Measurements from ENCODE around the gene DZIP3. TPM values are rescaled to one million over a fixed set of nuclear protein-coding genes. Genes with fewer than 3 reads are reported as not detected.

Gene DZIP3
- total and polyA plus RNA-seq, 8 donors, result 2.8 to 12.3 (median 6.0) TPM

- no peaks in the 10 kb centered on the region for H3K9me3 ChIP-seq
- no peak for FAIRE-seq
- H3K36me3 ChIP-seq, result no peaks in the 10 kb centered on the region
- no peak for DNase-seq
- H3K27ac ChIP-seq, result no peak overlapping the region
- H3K27me3 ChIP-seq, result no peaks in the 10 kb centered on the region
- H3K4me3 ChIP-seq, result no peak overlapping the region
- no peak for ATAC-seq
- no peak for TF ChIP-seq CTCF (IDR thresholded peaks at IDR 0.05)
- 95 to 99% methylated on average over 4 of the region's 4 CpGs for WGBS, 2 donors
- H3K4me1 ChIP-seq, result no peaks in the 10 kb centered on the region
- intact Hi-C loops (cut with DNase I), result no loop called here
Measured at GRCh38 chr3:108569336-108569735, 20.2 kb upstream of the DZIP3 start.

GRCh38 chr3:108578064-108578463, 11.5 kb upstream of the DZIP3 start:
- FAIRE-seq, result no peak
- Histone ChIP-seq H3K27me3 (no peaks in the 10 kb centered on the region), H3K27ac (no peak overlapping the region), H3K4me1 (no peaks in the 10 kb centered on the region), H3K36me3 (no peaks in the 10 kb centered on the region), H3K9me3 (no peaks in the 10 kb centered on the region), H3K4me3 (no peak overlapping the region)
- no peak for DNase-seq
- intact Hi-C loops (cut with DNase I), result no loop called here
- WGBS, 2 donors, result 59 to 68% methylated on average over 2 of the region's 2 CpGs
- ATAC-seq, result no peak
- TF ChIP-seq CTCF (IDR thresholded peaks at IDR 0.05), result no peak

GRCh38 chr3:108588601-108589000, 921 bp upstream of the DZIP3 start:
- H3K9me3 ChIP-seq, result no peaks in the 10 kb centered on the region
- intact Hi-C loops (cut with DNase I), result no loop called here
- no peak for ATAC-seq

GRCh38 chr3:108589998-108590323, 439 bp downstream of the DZIP3 start:
- Histone ChIP-seq H3K9me3 (no peaks in the 10 kb centered on the region), H3K27ac (peak overlapping the region; percentile 74 to 95 (median 88)), H3K36me3 (no peaks in the 10 kb centered on the region), H3K27me3 (no peaks in the 10 kb centered on the region), H3K4me3 (peak overlapping the region; percentile 76 to 83 (median 80)), H3K4me1 (peaks cover 0 to 12% (median 0%) of the 10 kb centered on the region in 3 donors)
- intact Hi-C loops (cut with DNase I), result no loop called here
- no peak for ATAC-seq
- 1% methylated on average over 11 of the region's 11 CpGs for WGBS, 2 donors
- no peak for FAIRE-seq
- no peak for TF ChIP-seq CTCF (IDR thresholded peaks at IDR 0.05)
- DNase-seq, result no peak

More at GRCh38 chr3:108588601-108589000, 921 bp upstream of the DZIP3 start:
- DNase-seq (no peak), FAIRE-seq (no peak)
- WGBS, 2 donors, result 2% methylated on average over 8 of the region's 8 CpGs
- TF ChIP-seq CTCF (IDR thresholded peaks at IDR 0.05), result no peak
- no peaks in the 10 kb centered on the region for H3K36me3 ChIP-seq
- peaks cover 0 to 12% (median 0%) of the 10 kb centered on the region in 3 donors for H3K4me1 ChIP-seq
- H3K27me3 ChIP-seq, result no peaks in the 10 kb centered on the region
- peak overlapping the region in 3 of 4 donors; percentile 77 to 83 (median 83) for H3K4me3 ChIP-seq
- H3K27ac ChIP-seq, result no peak overlapping the region

GRCh38 chr3:108590460-108590859, 938 bp downstream of the DZIP3 start:
- no peak for ATAC-seq
- Histone ChIP-seq H3K4me3 (peak overlapping the region in 2 of 4 donors; percentile 77 to 83), H3K9me3 (no peaks in the 10 kb centered on the region), H3K27me3 (no peaks in the 10 kb centered on the region), H3K27ac (peak overlapping the region in 1 of 4 donors; percentile 93), H3K36me3 (no peaks in the 10 kb centered on the region), H3K4me1 (peaks cover 0 to 12% (median 0%) of the 10 kb centered on the region in 3 donors)
- FAIRE-seq, result no peak
- no peak for DNase-seq
- TF ChIP-seq CTCF (IDR thresholded peaks at IDR 0.05), result no peak
- WGBS, 2 donors, result 31 to 36% methylated on average over 4 of the region's 4 CpGs
- intact Hi-C loops (cut with DNase I), result no loop called here
